Measurements from ENCODE around the gene OR14C36. TPM values are rescaled to one million over a fixed set of nuclear protein-coding genes. Genes with fewer than 3 reads are reported as not detected.
"Not testable (repeated sequence)": the region's sequence is repeated elsewhere in the genome, so short reads cannot be mapped to it uniquely, and the experiment has no call there.

OR14C36 gene
- total and polyA plus RNA-seq, 2 of the 13 experiments (the other 11 are each of a cell fraction or from before 2014, with no cell fraction given), result not detected

GRCh38 chr1:248303324-248303723, 45.3 kb upstream of the OR14C36 start, which contains the start of gene OR2T12:
TSS of gene OR2T12 (minus strand) at chr1:248303424. CDS start at chr1:248295578, 7,846 bp downstream.
- Histone ChIP-seq H3K36me3 (replicated peaks in 1 of 2; ENCODE audit: control insufficient read depth in 1 of 2, insufficient read depth in 2 of 2, low read length in 2 of 2) (no peaks in the 10 kb centered on the region), H3K79me2 (ENCODE audit: insufficient read depth, low read length) (no peaks in the 10 kb centered on the region), H3K4me1 (ENCODE audit: insufficient read depth, low read length) (no peaks in the 10 kb centered on the region), H3K4me2 (ENCODE audit: low read depth, low read length) (no peak within 1 kb of the TSS), H4K20me1 (ENCODE audit: insufficient read depth, low read length) (no peaks in the 10 kb centered on the region), H3K9ac (ENCODE audit: insufficient read depth, low read depth, low read length) (no peak within 1 kb of the TSS), H3K27ac (ENCODE audit: extremely low read length, insufficient read depth, low read length) (no peak within 1 kb of the TSS), H3K27me3 (ENCODE audit: control insufficient read depth in 1 of 2, insufficient read depth in 2 of 2, low read length in 2 of 2) (no peaks in the 10 kb centered on the region), H2AFZ (ENCODE audit: low read length) (no peak within 1 kb of the TSS), H3K9me3 (ENCODE audit: low read length) (peaks cover 27% of the 10 kb centered on the region), H3K4me3 (replicated peaks in 1 of 3; ENCODE audit: insufficient read depth in 1 of 3, low read depth in 2 of 3, low read length in 3 of 3) (no peak within 1 kb of the TSS)
- BruUV-seq (replicated peaks), result no TSS peak
- CTCF ChIA-PET (ENCODE audit: low intra/inter-chr PET ratio, low total read pairs), result no interaction called here
- no peak for TF ChIP-seq ZNF724P (CRISPR knock-in tag; IDR thresholded peaks at IDR 0.05; ENCODE audit: borderline replicate concordance)
- TF ChIP-seq HNF4G (IDR thresholded peaks at IDR 0.05; ENCODE audit: borderline replicate concordance, low read depth, low read length), result no peak
- no peak for TF ChIP-seq HNF4G (CRISPR knock-in tag; IDR thresholded peaks at IDR 0.05; ENCODE audit: borderline replicate concordance, low read depth)
- no peak for TF ChIP-seq ZNF430 (CRISPR knock-in tag; IDR thresholded peaks at IDR 0.05)
- no peak for TF ChIP-seq SYNCRIP (IDR thresholded peaks at IDR 0.05; ENCODE audit: insufficient read depth, low read depth, low read length)
- no peak for TF ChIP-seq JDP2 (CRISPR knock-in tag; IDR thresholded peaks at IDR 0.05; ENCODE audit: borderline replicate concordance)
- no peak for TF ChIP-seq CHD4 (IDR thresholded peaks at IDR 0.05; ENCODE audit: borderline replicate concordance, low read length)
- TF ChIP-seq MXI1 (IDR thresholded peaks at IDR 0.05; ENCODE audit: borderline replicate concordance, low read depth, low read length), result no peak
- TF ChIP-seq, protein P1, sequence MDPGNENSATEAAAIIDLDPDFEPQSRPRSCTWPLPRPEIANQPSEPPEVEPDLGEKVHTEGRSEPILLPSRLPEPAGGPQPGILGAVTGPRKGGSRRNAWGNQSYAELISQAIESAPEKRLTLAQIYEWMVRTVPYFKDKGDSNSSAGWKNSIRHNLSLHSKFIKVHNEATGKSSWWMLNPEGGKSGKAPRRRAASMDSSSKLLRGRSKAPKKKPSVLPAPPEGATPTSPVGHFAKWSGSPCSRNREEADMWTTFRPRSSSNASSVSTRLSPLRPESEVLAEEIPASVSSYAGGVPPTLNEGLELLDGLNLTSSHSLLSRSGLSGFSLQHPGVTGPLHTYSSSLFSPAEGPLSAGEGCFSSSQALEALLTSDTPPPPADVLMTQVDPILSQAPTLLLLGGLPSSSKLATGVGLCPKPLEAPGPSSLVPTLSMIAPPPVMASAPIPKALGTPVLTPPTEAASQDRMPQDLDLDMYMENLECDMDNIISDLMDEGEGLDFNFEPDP (CRISPR knock-in tag; conservative IDR thresholded peaks at IDR 0.05), result no peak
- TF ChIP-seq GFI1 (CRISPR knock-in tag; IDR thresholded peaks at IDR 0.05; ENCODE audit: borderline replicate concordance), result no peak
- TF ChIP-seq MAFF (IDR thresholded peaks at IDR 0.05; ENCODE audit: low read depth, low read length), result no peak
- no peak for TF ChIP-seq FOXA1 (IDR thresholded peaks at IDR 0.05)
- TF ChIP-seq FOXA1 (CRISPR knock-in tag; IDR thresholded peaks at IDR 0.05), result no peak
- TF ChIP-seq, protein P2, sequence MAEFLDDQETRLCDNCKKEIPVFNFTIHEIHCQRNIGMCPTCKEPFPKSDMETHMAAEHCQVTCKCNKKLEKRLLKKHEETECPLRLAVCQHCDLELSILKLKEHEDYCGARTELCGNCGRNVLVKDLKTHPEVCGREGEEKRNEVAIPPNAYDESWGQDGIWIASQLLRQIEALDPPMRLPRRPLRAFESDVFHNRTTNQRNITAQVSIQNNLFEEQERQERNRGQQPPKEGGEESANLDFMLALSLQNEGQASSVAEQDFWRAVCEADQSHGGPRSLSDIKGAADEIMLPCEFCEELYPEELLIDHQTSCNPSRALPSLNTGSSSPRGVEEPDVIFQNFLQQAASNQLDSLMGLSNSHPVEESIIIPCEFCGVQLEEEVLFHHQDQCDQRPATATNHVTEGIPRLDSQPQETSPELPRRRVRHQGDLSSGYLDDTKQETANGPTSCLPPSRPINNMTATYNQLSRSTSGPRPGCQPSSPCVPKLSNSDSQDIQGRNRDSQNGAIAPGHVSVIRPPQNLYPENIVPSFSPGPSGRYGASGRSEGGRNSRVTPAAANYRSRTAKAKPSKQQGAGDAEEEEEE (CRISPR knock-in tag; IDR thresholded peaks at IDR 0.05; ENCODE audit: borderline replicate concordance), result no peak
- no peak for TF ChIP-seq CREB3 (CRISPR knock-in tag; IDR thresholded peaks at IDR 0.05)
- DNase-seq (ENCODE audit: low spot score) (no peak), FAIRE-seq (no peak), ATAC-seq (no peak)
- WGBS (ENCODE audit: low lambda C conversion rate), result 0% methylated on average over 1 of the region's 1 CpG
- in situ Hi-C loops (cut with HindIII; ENCODE audit: extremely low pct_ligation_motif_present, low pct_unique_long_range_greater_than_20kb) (no loop called here), intact Hi-C loops (cut with micrococcal nuclease; ENCODE audit: unreplicated experiment) (no loop called here)
- POLR2A ChIA-PET, result no interaction called here

GRCh38 chr1:248305672-248306071, 42.9 kb upstream of the OR14C36 start:
- H3K9ac ChIP-seq (ENCODE audit: insufficient read depth, low read depth, low read length); H4K20me1 ChIP-seq (ENCODE audit: insufficient read depth, low read length); ATAC-seq; H3K27ac ChIP-seq (ENCODE audit: extremely low read length, insufficient read depth, low read length); BruUV-seq (replicated peaks); CTCF ChIA-PET (ENCODE audit: low intra/inter-chr PET ratio, low total read pairs); H3K27me3 ChIP-seq (ENCODE audit: control insufficient read depth in 1 of 2, insufficient read depth in 2 of 2, low read length in 2 of 2); DNase-seq (ENCODE audit: low spot score); POLR2A ChIA-PET; in situ Hi-C loops (cut with HindIII; ENCODE audit: extremely low pct_ligation_motif_present, low pct_unique_long_range_greater_than_20kb); H3K4me1 ChIP-seq (ENCODE audit: insufficient read depth, low read length); H3K4me2 ChIP-seq (ENCODE audit: low read depth, low read length); FAIRE-seq; intact Hi-C loops (cut with micrococcal nuclease; ENCODE audit: unreplicated experiment); H3K79me2 ChIP-seq (ENCODE audit: insufficient read depth, low read length); H2AFZ ChIP-seq (ENCODE audit: low read length); H3K36me3 ChIP-seq (replicated peaks in 1 of 2; ENCODE audit: control insufficient read depth in 1 of 2, insufficient read depth in 2 of 2, low read length in 2 of 2); H3K4me3 ChIP-seq (replicated peaks in 1 of 3; ENCODE audit: insufficient read depth in 1 of 3, low read depth in 2 of 3, low read length in 3 of 3): not testable (repeated sequence)
- 9% methylated on average over 7 of the region's 9 CpGs for WGBS (ENCODE audit: low lambda C conversion rate)
- H3K9me3 ChIP-seq (ENCODE audit: low read length), result peaks cover 42% of the 10 kb centered on the region
